Keratinocyte (primary cell): Measurements from ENCODE around the gene CACNA1C. TPM values are rescaled to one million over a fixed set of nuclear protein-coding genes. Genes with fewer than 3 reads are reported as not detected.

Experiments used
- DNase-seq: peaks from one replicate; pipeline ENCODE4 v3.0.0-alpha.2; 2011; ENCODE audit warnings: low read depth, missing footprints, low spot score
- FAIRE-seq: peaks from 2 replicates; lab custom pipeline; 2011; peaks lifted over from hg19 to GRCh38; lab: Jason Lieb, UNC
- H2AFZ ChIP-seq: 2 replicates; pipeline ENCODE4 v1.6.0; 2012; ENCODE audit warnings: low read length, control low read depth, inconsistent platforms; ENCODE audit not compliant: control insufficient read depth
- H3K27ac ChIP-seq: 2 replicates; pipeline ENCODE4 v1.5.1; 2011; ENCODE audit warnings: low read length; ENCODE audit not compliant: control insufficient read depth, insufficient read depth
- H3K27me3 ChIP-seq: 3 replicates; pipeline ENCODE4 v1.6.0; 2011; ENCODE audit warnings: low read length; ENCODE audit not compliant: control insufficient read depth, insufficient read depth; ENCODE audit errors: extremely low read depth
- H3K36me3 ChIP-seq, 2 experiments: 2 replicates in 1 of 2; 3 replicates in 1 of 2; pipeline ENCODE4 v1.5.1; 2011; ENCODE audit warnings: low read length in 2 of 2, mild to moderate bottlenecking in 1 of 2; ENCODE audit not compliant: control insufficient read depth in 2 of 2, insufficient read depth in 2 of 2; ENCODE audit errors: extremely low read depth in 1 of 2
- H3K4me1 ChIP-seq: 3 replicates; pipeline ENCODE4 v1.5.1; 2011; ENCODE audit warnings: low read length; ENCODE audit not compliant: control insufficient read depth, insufficient read depth; ENCODE audit errors: extremely low read depth
- H3K4me2 ChIP-seq: 3 replicates; pipeline ENCODE4 v1.6.0; 2011; ENCODE audit warnings: low read depth, low read length; ENCODE audit not compliant: control insufficient read depth, insufficient read depth; ENCODE audit errors: extremely low read depth
- H3K4me3 ChIP-seq, 3 experiments: fragments of 200-600 bp in 1 of 3; sonication (generic) in 1 of 3; 2 replicates in 2 of 3; 3 replicates in 1 of 3; pipeline ENCODE4 v1.5.1; 2011 to 2016; ENCODE audit warnings: low read length in 3 of 3, mild to moderate bottlenecking in 3 of 3, control low read depth in 2 of 3, inconsistent platforms in 1 of 3, low read depth in 1 of 3, mixed read lengths in 1 of 3, mixed run types in 1 of 3, moderate library complexity in 1 of 3; ENCODE audit not compliant: control insufficient read depth in 2 of 3, insufficient read depth in 2 of 3; ENCODE audit errors: extremely low read depth in 1 of 3
- H3K79me2 ChIP-seq: 2 replicates; pipeline ENCODE4 v1.6.0; 2012; ENCODE audit warnings: low read length; ENCODE audit not compliant: control insufficient read depth, insufficient read depth
- H3K9ac ChIP-seq: 3 replicates; pipeline ENCODE4 v1.6.0; 2011; ENCODE audit warnings: low read length; ENCODE audit not compliant: control insufficient read depth, insufficient read depth; ENCODE audit errors: extremely low read depth
- H3K9me1 ChIP-seq: 3 replicates; pipeline ENCODE4 v1.6.0; 2011; ENCODE audit warnings: low read length; ENCODE audit not compliant: control insufficient read depth, insufficient read depth; ENCODE audit errors: extremely low read depth
- H3K9me3 ChIP-seq: 2 replicates; pipeline ENCODE4 v1.5.1; 2012; ENCODE audit warnings: low read depth, low read length; ENCODE audit not compliant: control insufficient read depth
- H4K20me1 ChIP-seq: 3 replicates; pipeline ENCODE4 v1.6.0; 2011; ENCODE audit warnings: low read length; ENCODE audit not compliant: control insufficient read depth, insufficient read depth; ENCODE audit errors: extremely low read depth
- EZH2 ChIP-seq: IDR thresholded peaks from one replicate; pipeline ENCODE4 v1.6.1; 2012; ENCODE audit warnings: inconsistent platforms, mild to moderate bottlenecking, low read length, moderate library complexity
- dilution Hi-C: fragments of 300-500 bp; cut with MboI; formaldehyde crosslinking; loops from one replicate; pipeline ENCODE4 v1.7.0; 2020; ENCODE audit warnings: low sequenced_read_pairs; ENCODE audit not compliant: extremely low pct_ligation_motif_present
- polyA plus RNA-seq, 5 experiments: library from polyadenylated mRNA; depleted of rRNA in 3 of 5; stranded (reverse) in 3 of 5; stranded (forward) in 1 of 5; unstranded in 1 of 5; fragments of >200 nt; gene quantifications; 1 replicate in 1 of 5; 2 replicates in 3 of 5; 3 replicates in 1 of 5; pipeline versions ENCODE4 v1.2.1 to v1.2.3, GENCODE V29; 2011 to 2012; ENCODE audit warnings: missing spikeins in 2 of 5, low read depth in 1 of 5, low replicate concordance in 1 of 5
- TF ChIP-seq, protein P1 (sequence below), 3 experiments: IDR thresholded peaks in 1 of 3; conservative IDR thresholded peaks in 1 of 3; optimal IDR thresholded peaks in 1 of 3; 2 replicates in 2 of 3; 3 replicates in 1 of 3; pipeline versions ENCODE3 to v1.5.1; 2011; ENCODE audit warnings: low read length in 3 of 3, mild to moderate bottlenecking in 3 of 3, moderate library complexity in 2 of 3, control low read depth in 1 of 3, inconsistent platforms in 1 of 3; ENCODE audit not compliant: insufficient read depth in 2 of 3; ENCODE audit errors: extremely low read depth in 1 of 3

The CACNA1C gene
- polyA plus RNA-seq, 1 donor (not counting 4 experiments of a cell fraction or from before 2014, with no cell fraction given), result not detected

DNA sequence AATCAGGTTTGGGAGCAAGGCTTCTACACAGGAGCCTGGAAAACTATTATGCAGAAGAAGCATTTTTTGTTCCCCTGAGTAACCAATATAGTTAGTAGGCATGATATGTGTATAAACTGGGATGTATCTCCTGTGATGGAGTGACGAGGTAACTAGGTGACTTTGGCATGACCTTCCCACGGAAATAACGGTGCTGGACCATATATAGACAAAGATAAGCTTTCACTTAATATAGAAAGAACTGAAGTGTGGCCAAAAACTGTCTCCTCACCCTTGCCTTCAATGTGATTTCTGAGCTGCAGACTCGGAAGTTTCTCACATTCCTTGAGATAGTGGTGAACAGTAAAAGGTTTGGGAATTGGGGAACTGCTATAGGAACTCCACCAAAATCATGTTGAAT lies 185.3 kb downstream of the CACNA1C start:
- Histone ChIP-seq H3K27ac (no peak overlapping the region), H3K36me3 (no peaks in the 10 kb centered on the region), H3K27me3 (no peaks in the 10 kb centered on the region), H3K9me1 (no peaks in the 10 kb centered on the region), H3K9me3 (no peaks in the 10 kb centered on the region), H3K4me1 (no peaks in the 10 kb centered on the region), H3K9ac (no peak overlapping the region), H2AFZ (no peak overlapping the region), H4K20me1 (no peaks in the 10 kb centered on the region), H3K4me3 (no peak overlapping the region), H3K79me2 (no peaks in the 10 kb centered on the region), H3K4me2 (no peak overlapping the region)
- no peak for FAIRE-seq
- DNase-seq, result no peak
- TF ChIP-seq EZH2, result no peak
- TF ChIP-seq, protein P1, sequence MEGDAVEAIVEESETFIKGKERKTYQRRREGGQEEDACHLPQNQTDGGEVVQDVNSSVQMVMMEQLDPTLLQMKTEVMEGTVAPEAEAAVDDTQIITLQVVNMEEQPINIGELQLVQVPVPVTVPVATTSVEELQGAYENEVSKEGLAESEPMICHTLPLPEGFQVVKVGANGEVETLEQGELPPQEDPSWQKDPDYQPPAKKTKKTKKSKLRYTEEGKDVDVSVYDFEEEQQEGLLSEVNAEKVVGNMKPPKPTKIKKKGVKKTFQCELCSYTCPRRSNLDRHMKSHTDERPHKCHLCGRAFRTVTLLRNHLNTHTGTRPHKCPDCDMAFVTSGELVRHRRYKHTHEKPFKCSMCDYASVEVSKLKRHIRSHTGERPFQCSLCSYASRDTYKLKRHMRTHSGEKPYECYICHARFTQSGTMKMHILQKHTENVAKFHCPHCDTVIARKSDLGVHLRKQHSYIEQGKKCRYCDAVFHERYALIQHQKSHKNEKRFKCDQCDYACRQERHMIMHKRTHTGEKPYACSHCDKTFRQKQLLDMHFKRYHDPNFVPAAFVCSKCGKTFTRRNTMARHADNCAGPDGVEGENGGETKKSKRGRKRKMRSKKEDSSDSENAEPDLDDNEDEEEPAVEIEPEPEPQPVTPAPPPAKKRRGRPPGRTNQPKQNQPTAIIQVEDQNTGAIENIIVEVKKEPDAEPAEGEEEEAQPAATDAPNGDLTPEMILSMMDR (optimal IDR thresholded peaks at IDR 0.05 in 1 of 3, IDR thresholded peaks at IDR 0.05 in 1 of 3, conservative IDR thresholded peaks at IDR 0.05 in 1 of 3; ENCODE audit: extremely low read depth in 1 of 3, insufficient read depth in 2 of 3, low read length in 3 of 3), result no peak
- dilution Hi-C loops, result no loop called here

GRCh38 chr12:2239381-2239871 lies 186.6 kb downstream of the CACNA1C start:
- Histone ChIP-seq H2AFZ (no peak overlapping the region), H3K4me1 (no peaks in the 10 kb centered on the region), H4K20me1 (no peaks in the 10 kb centered on the region), H3K4me3 (no peak overlapping the region), H3K27ac (no peak overlapping the region), H3K9me3 (no peaks in the 10 kb centered on the region), H3K9me1 (no peaks in the 10 kb centered on the region), H3K4me2 (no peak overlapping the region), H3K9ac (no peak overlapping the region), H3K36me3 (no peaks in the 10 kb centered on the region), H3K79me2 (no peaks in the 10 kb centered on the region), H3K27me3 (no peaks in the 10 kb centered on the region)
- FAIRE-seq (no peak), DNase-seq (no peak)
- TF ChIP-seq, protein P1 (optimal IDR thresholded peaks at IDR 0.05 in 1 of 3, IDR thresholded peaks at IDR 0.05 in 1 of 3, conservative IDR thresholded peaks at IDR 0.05 in 1 of 3; ENCODE audit: extremely low read depth in 1 of 3, insufficient read depth in 2 of 3, low read length in 3 of 3), result no peak
- no peak for TF ChIP-seq EZH2
- dilution Hi-C loops, result no loop called here
